GM19239 (cell line): Measurements from ENCODE around the gene COL16A1.

Source experiments
- DNase-seq: peaks from one replicate; pipeline ENCODE4 v3.0.0; 2011; ENCODE audit warnings: low spot score; ENCODE audit not compliant: insufficient read length
- FAIRE-seq: peaks from 2 replicates; lab custom pipeline; 2011; peaks lifted over from hg19 to GRCh38; lab: Jason Lieb, UNC

The COL16A1 gene

GRCh38 chr1:31703431-31704270 lies at the start of gene COL16A1:
COL16A1 (minus strand) TSS chr1:31704017; CDS start chr1:31702193, 1,824 bp downstream.
- no peak for FAIRE-seq
- no peak for DNase-seq

- FAIRE-seq, result no peak
- DNase-seq, result no peak
Measured at GRCh38 chr1:31752952-31753475, 49.2 kb upstream of the COL16A1 start.

- DNase-seq (no peak), FAIRE-seq (no peak)
Measured at GRCh38 chr1:31752258-31752657, 48.4 kb upstream of the COL16A1 start.

GRCh38 chr1:31751822-31752241 lies 48.0 kb upstream of the COL16A1 start:
- no peak for FAIRE-seq
- DNase-seq, result no peak

- DNase-seq (no peak), FAIRE-seq (no peak)
Measured at GRCh38 chr1:31750858-31751510, 47.2 kb upstream of the COL16A1 start.

- FAIRE-seq (no peak), DNase-seq (no peak)
Measured at GRCh38 chr1:31749785-31750735, 46.2 kb upstream of the COL16A1 start.

- FAIRE-seq (no peak), DNase-seq (no peak)
Measured at GRCh38 chr1:31748365-31748764, 44.5 kb upstream of the COL16A1 start.

GRCh38 chr1:31747304-31747703 lies 43.5 kb upstream of the COL16A1 start:
- FAIRE-seq (no peak), DNase-seq (no peak)

- DNase-seq (no peak), FAIRE-seq (no peak)
Measured at GRCh38 chr1:31746687-31747086, 42.9 kb upstream of the COL16A1 start.

- no peak for DNase-seq
- FAIRE-seq, result no peak
Measured at GRCh38 chr1:31745946-31746670, 42.3 kb upstream of the COL16A1 start.

- peak; percentile 79 for DNase-seq
- FAIRE-seq, result peak; percentile 55
Measured at GRCh38 chr1:31745096-31745945, 41.5 kb upstream of the COL16A1 start.

GRCh38 chr1:31744165-31744888 lies 40.5 kb upstream of the COL16A1 start:
- DNase-seq (peak; percentile 82), FAIRE-seq (peak; percentile 33)

GRCh38 chr1:31742462-31743212 lies 38.8 kb upstream of the COL16A1 start:
- DNase-seq (no peak), FAIRE-seq (no peak)

- FAIRE-seq, result no peak
- no peak for DNase-seq
Measured at GRCh38 chr1:31739346-31739745, 35.5 kb upstream of the COL16A1 start.

- DNase-seq (no peak), FAIRE-seq (no peak)
Measured at GRCh38 chr1:31736675-31737074, 32.9 kb upstream of the COL16A1 start.

GRCh38 chr1:31735571-31735970 lies 31.8 kb upstream of the COL16A1 start:
- no peak for DNase-seq
- FAIRE-seq, result no peak

GRCh38 chr1:31734582-31735107 lies 30.8 kb upstream of the COL16A1 start:
- FAIRE-seq (no peak), DNase-seq (no peak)
